Neural crest cell (in vitro differentiated cells): ENCODE data around the gene DNAJC18. TPM values are rescaled to one million over a fixed set of nuclear protein-coding genes. Genes with fewer than 3 reads are reported as not detected.

Experiments used
- DNase-seq: peaks from one replicate; pipeline ENCODE4 v3.0.0; 2021; ENCODE audit warnings: low read depth, mixed read lengths, low spot score
- H3K27ac Mint-ChIP-seq: one replicate; pipeline ENCODE4 v1.8.0; 2021; ENCODE audit warnings: mild to moderate bottlenecking, mixed read lengths; ENCODE audit not compliant: unreplicated experiment
- H3K27me3 Mint-ChIP-seq: 2 replicates; pipeline ENCODE4 v1.8.0; 2021; ENCODE audit warnings: low read depth, mild to moderate bottlenecking, mixed read lengths
- H3K36me3 Mint-ChIP-seq: 2 replicates; pipeline ENCODE4 v1.8.0; 2021; ENCODE audit warnings: low read depth, mild to moderate bottlenecking, mixed read lengths
- H3K4me1 Mint-ChIP-seq: 2 replicates; pipeline ENCODE4 v1.8.0; 2021; ENCODE audit warnings: mixed read lengths
- H3K4me3 Mint-ChIP-seq: one replicate; pipeline ENCODE4 v1.8.0; 2021; ENCODE audit warnings: mild to moderate bottlenecking, mixed read lengths
- H3K9me3 Mint-ChIP-seq: 2 replicates; pipeline ENCODE4 v1.8.0; 2021; ENCODE audit warnings: mixed read lengths
- total RNA-seq: library from RNA; stranded (reverse); gene quantifications from 2 replicates; pipeline ENCODE4 v1.2.1, GENCODE V29; 2021
- TF ChIP-seq, protein P1 (sequence below): fragments of 200-600 bp; sonication (generic); conservative IDR thresholded peaks from 2 replicates; pipeline ENCODE4 v1.5.0; 2021; ENCODE audit warnings: antibody characterized with exemption, mild to moderate bottlenecking

DNAJC18 gene
- total RNA-seq, 1 donor from 2014 or later = 27.9 TPM

DNA sequence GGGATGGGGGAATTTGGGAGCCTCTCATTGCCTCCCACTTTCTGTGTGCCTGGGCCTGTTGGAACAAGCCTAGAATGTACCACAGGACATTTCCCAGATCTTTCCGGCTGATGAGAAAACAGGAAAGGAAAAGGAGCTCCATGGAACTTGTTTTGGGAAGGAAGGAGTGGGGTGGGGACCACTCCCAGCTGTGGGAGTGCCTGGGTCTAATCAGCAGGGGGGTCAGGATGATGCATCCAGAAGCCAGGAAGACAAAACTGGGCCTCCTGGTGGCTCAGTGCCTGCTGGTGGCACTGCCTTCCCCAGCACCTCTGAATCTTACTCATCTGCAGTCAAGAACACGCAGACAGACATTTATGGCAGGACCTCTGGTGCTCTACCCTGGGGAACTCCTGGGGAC, 34.2 kb upstream of the DNAJC18 start:
- no peak for DNase-seq
- H3K9me3 Mint-ChIP-seq = no peaks in the 10 kb centered on the region
- peak overlapping the region; percentile 83 for H3K27ac Mint-ChIP-seq
- H3K36me3 Mint-ChIP-seq = no peaks in the 10 kb centered on the region
- no peaks in the 10 kb centered on the region for H3K27me3 Mint-ChIP-seq
- TF ChIP-seq, protein P1, sequence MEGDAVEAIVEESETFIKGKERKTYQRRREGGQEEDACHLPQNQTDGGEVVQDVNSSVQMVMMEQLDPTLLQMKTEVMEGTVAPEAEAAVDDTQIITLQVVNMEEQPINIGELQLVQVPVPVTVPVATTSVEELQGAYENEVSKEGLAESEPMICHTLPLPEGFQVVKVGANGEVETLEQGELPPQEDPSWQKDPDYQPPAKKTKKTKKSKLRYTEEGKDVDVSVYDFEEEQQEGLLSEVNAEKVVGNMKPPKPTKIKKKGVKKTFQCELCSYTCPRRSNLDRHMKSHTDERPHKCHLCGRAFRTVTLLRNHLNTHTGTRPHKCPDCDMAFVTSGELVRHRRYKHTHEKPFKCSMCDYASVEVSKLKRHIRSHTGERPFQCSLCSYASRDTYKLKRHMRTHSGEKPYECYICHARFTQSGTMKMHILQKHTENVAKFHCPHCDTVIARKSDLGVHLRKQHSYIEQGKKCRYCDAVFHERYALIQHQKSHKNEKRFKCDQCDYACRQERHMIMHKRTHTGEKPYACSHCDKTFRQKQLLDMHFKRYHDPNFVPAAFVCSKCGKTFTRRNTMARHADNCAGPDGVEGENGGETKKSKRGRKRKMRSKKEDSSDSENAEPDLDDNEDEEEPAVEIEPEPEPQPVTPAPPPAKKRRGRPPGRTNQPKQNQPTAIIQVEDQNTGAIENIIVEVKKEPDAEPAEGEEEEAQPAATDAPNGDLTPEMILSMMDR = no peak
- H3K4me3 Mint-ChIP-seq = no peak overlapping the region
- peaks cover 17% of the 10 kb centered on the region for H3K4me1 Mint-ChIP-seq

DNA sequence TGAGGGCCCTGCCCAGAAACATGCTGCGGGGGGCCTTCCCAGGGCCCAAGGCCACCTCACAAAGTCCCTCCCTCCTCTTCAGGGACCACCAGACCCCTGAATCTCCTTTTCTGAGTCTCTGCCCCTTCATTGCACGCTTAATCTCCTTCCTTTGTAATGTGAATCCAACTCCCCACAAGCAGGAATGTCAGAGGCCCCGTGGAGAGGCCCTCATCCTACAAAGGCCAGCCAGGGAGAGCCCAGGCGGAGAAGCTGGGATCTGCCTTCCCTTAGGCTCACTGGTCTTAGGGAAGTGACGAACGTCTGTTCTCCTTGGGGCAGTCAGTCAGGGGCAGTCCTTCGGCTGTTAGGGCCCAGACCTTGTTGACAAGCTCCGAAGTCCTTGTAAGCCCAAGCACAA, 33.8 kb upstream of the DNAJC18 start:
- Mint-ChIP-seq H3K4me3 (no peak overlapping the region), H3K27ac (peak overlapping the region; percentile 83), H3K36me3 (no peaks in the 10 kb centered on the region), H3K27me3 (no peaks in the 10 kb centered on the region), H3K9me3 (no peaks in the 10 kb centered on the region), H3K4me1 (peaks cover 17% of the 10 kb centered on the region)
- DNase-seq = no peak
- TF ChIP-seq, protein P1 = no peak

DNA sequence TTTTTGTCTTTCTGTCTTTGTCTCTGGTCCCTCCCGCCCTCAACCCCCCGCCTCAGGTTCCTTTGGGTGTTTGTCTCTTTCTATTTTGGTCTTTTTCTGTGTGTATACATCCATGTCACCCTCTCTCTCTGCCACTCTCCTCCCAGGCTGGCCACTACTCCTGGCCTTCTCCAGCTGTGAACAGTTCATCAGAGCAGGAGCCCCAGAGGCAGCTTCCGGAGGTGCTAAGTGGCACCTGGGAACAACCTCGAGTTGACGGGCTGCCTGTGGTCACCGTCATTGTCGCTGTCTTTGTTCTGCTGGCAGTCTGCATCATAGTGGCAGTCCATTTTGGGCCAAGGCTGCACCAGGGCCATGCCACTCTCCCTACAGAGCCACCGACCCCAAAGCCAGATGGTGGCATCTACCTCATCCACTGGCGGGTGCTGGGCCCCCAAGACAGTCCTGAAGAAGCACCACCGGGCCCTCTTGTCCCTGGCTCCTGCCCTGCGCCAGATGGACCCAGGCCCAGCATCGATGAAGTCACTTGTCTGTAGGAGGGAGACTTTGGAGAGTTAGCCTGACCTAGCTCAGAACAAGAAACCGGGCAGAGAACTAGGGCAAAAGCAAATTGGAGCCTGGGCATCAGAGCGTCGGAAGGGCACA, 33.2 kb upstream of the DNAJC18 start:
- Mint-ChIP-seq H3K9me3 (no peaks in the 10 kb centered on the region), H3K36me3 (no peaks in the 10 kb centered on the region), H3K27ac (peak overlapping the region; percentile 93), H3K4me3 (no peak overlapping the region), H3K4me1 (peaks cover 17% of the 10 kb centered on the region), H3K27me3 (no peaks in the 10 kb centered on the region)
- TF ChIP-seq, protein P1 = no peak
- no peak for DNase-seq

DNA sequence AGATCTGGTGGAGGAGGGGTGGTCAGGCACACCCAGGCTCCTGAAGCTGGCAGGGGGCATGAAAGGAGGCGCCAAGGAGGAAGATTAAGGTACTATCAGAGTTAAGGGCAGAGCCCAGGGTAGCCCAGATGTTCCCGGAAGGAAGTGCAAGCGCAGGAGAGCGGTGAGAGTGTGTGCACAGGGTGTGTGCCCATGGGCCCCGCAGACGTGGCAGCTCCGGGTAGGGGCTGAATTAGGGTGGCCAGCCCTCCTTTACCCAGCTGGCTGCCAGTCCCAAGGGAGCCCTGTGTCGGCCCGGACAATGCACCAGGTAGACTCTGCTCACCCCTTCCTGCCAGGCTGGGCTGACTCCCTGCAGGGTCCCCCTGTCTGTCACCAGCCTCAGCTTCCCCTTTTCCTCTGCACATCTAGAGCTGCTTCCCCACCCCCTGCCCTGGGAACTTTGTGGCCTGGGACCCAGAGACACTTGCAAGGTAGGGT, 31.5 kb upstream of the DNAJC18 start, which contains the start of gene SMIM33:
Gene SMIM33, plus strand, starts transcription at position 184 of the 480 bp plus-strand sequence. Its CDS starts 118 bp downstream, at position 302.
- no peaks in the 10 kb centered on the region for H3K9me3 Mint-ChIP-seq
- no peak within 1 kb of the TSS for H3K4me3 Mint-ChIP-seq
- H3K27ac Mint-ChIP-seq = no peak within 1 kb of the TSS
- peaks cover 17% of the 10 kb centered on the region for H3K4me1 Mint-ChIP-seq
- no peak for DNase-seq
- H3K36me3 Mint-ChIP-seq = no peaks in the 10 kb centered on the region
- TF ChIP-seq, protein P1 = no peak
- H3K27me3 Mint-ChIP-seq = no peaks in the 10 kb centered on the region

DNA sequence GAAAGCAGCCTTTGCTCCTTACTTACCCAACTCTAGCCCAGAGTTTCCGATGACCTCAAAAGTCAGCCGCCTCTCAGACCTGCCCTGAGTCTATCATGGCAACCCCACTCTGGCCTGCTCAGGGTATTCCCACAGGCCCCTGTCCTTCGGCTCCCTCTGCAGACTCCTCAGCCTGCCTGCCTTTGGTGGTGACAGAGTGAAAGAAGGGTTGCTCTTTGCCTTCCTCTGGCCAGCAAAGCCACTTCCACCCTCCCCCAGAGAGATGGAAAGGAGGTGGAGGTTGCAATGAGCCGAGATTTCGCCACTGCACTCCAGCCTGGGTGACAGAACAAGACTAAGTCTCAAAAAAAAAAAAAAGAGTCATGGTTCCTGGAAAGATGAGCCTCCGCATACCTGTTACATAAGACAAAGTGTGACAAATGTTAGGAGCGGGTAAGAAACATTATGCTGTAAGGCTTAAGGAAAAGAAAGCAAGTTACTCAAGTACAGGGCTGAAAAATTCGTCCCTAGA, 29.2 kb upstream of the DNAJC18 start:
- Mint-ChIP-seq H3K4me1 (peaks cover 15% of the 10 kb centered on the region), H3K4me3 (no peak overlapping the region), H3K27me3 (no peaks in the 10 kb centered on the region), H3K27ac (peak overlapping the region; percentile 32), H3K36me3 (no peaks in the 10 kb centered on the region), H3K9me3 (no peaks in the 10 kb centered on the region)
- DNase-seq = no peak
- TF ChIP-seq, protein P1 = no peak
